WTC11 (cell line): ENCODE data around the gene FDXR. TPM values are rescaled to one million over a fixed set of nuclear protein-coding genes. Genes with fewer than 3 reads are reported as not detected.

Source experiments
- ATAC-seq: fragments of 200-7000 bp; cut with Tn5 transposase; 2 replicates; pipeline ENCODE4 v1.10.0; 2021; ENCODE audit warnings: mild to moderate bottlenecking, moderate library complexity
- CTCF ChIA-PET: fragments of 300-600 bp; sonication (Branson Sonifier 250); formaldehyde crosslinking; loops from one replicate; lab custom pipeline; 2021; ENCODE audit warnings: antibody characterized with exemption; lab: Charles Lee
- POLR2A ChIA-PET: fragments of 350-600 bp; sonication (Branson Sonifier 250); formaldehyde crosslinking; loops from one replicate; lab custom pipeline; 2021; ENCODE audit warnings: antibody characterized with exemption; lab: Charles Lee
- DNase-seq: peaks from one replicate; pipeline ENCODE4 v3.0.0; 2021; ENCODE audit warnings: low spot score
- H3K27ac Mint-ChIP-seq: 2 replicates; pipeline ENCODE4 v1.8.0; 2021; ENCODE audit warnings: mixed read lengths
- H3K27me3 Mint-ChIP-seq: 2 replicates; pipeline ENCODE4 v1.8.0; 2021; ENCODE audit warnings: low read depth, mild to moderate bottlenecking, moderate library complexity, mixed read lengths
- H3K36me3 Mint-ChIP-seq: 2 replicates; pipeline ENCODE4 v1.8.0; 2021; ENCODE audit warnings: mixed read lengths
- H3K4me1 Mint-ChIP-seq: 2 replicates; pipeline ENCODE4 v1.8.0; 2022; ENCODE audit warnings: mixed read lengths
- H3K4me3 Mint-ChIP-seq: 2 replicates; pipeline ENCODE4 v1.8.0; 2021; ENCODE audit warnings: mild to moderate bottlenecking, moderate library complexity, mixed read lengths
- H3K9me3 Mint-ChIP-seq: 2 replicates; pipeline ENCODE4 v1.8.0; 2021; ENCODE audit warnings: mixed read lengths
- CREB1 ChIP-seq: sonication (generic); formaldehyde crosslinking; IDR thresholded peaks from 2 replicates; pipeline ENCODE4 v1.8.0; 2023; ENCODE audit warnings: mild to moderate bottlenecking, missing genetic modification reagents
- E2F5 ChIP-seq: sonication (generic); formaldehyde crosslinking; IDR thresholded peaks from 2 replicates; pipeline ENCODE4 v1.8.1; 2022; ENCODE audit warnings: mild to moderate bottlenecking, moderate library complexity, missing genetic modification reagents
- FOXP1 ChIP-seq: sonication (generic); formaldehyde crosslinking; IDR thresholded peaks from 2 replicates; pipeline ENCODE4 v1.8.0; 2022; ENCODE audit warnings: missing genetic modification reagents, mild to moderate bottlenecking, moderate library complexity, borderline replicate concordance
- IRF2 ChIP-seq: sonication (generic); formaldehyde crosslinking; IDR thresholded peaks from 2 replicates; pipeline ENCODE4 v1.8.0; 2022; ENCODE audit warnings: low read depth, missing genetic modification reagents, borderline replicate concordance
- JUN ChIP-seq: sonication (generic); formaldehyde crosslinking; IDR thresholded peaks from 2 replicates; pipeline ENCODE4 v1.8.0; 2023; ENCODE audit warnings: mild to moderate bottlenecking, missing genetic modification reagents
- MXD4 ChIP-seq: fragments of 250-450 bp; sonication (Bioruptor Pico); IDR thresholded peaks from 2 replicates; pipeline ENCODE4 v1.8.0; 2021; ENCODE audit warnings: mild to moderate bottlenecking, moderate library complexity, borderline replicate concordance
- SOX15 ChIP-seq: fragments of 250-450 bp; sonication (Bioruptor Pico); IDR thresholded peaks from 2 replicates; pipeline ENCODE4 v1.9.0; 2021; ENCODE audit warnings: mild to moderate bottlenecking
- TP53 ChIP-seq: sonication (generic); formaldehyde crosslinking; IDR thresholded peaks from 2 replicates; pipeline ENCODE4 v1.8.1; 2023; ENCODE audit warnings: mild to moderate bottlenecking, missing genetic modification reagents
- ZNF219 ChIP-seq: sonication (generic); formaldehyde crosslinking; IDR thresholded peaks from 2 replicates; pipeline ENCODE4 v1.8.0; 2023; ENCODE audit warnings: missing genetic modification reagents, mild to moderate bottlenecking, borderline replicate concordance
- ZNF263 ChIP-seq: sonication (generic); formaldehyde crosslinking; IDR thresholded peaks from 2 replicates; pipeline ENCODE4 v1.8.1; 2022; ENCODE audit warnings: low read depth, mild to moderate bottlenecking, moderate library complexity, missing genetic modification reagents
- ZNF512 ChIP-seq: sonication (generic); formaldehyde crosslinking; IDR thresholded peaks from 2 replicates; pipeline ENCODE4 v1.8.1; 2022; ENCODE audit warnings: missing genetic modification reagents, borderline replicate concordance
- total RNA-seq: library from RNA; stranded (reverse); gene quantifications from 3 replicates; pipeline ENCODE4 v1.2.3, GENCODE V29; 2021
- TF ChIP-seq, protein P1 (sequence below): sonication (generic); formaldehyde crosslinking; IDR thresholded peaks from 2 replicates; pipeline ENCODE4 v1.8.1; 2022; ENCODE audit warnings: low read depth, mild to moderate bottlenecking, moderate library complexity, missing genetic modification reagents, borderline replicate concordance
- TF ChIP-seq, protein P2 (sequence below): sonication (generic); formaldehyde crosslinking; IDR thresholded peaks from 2 replicates; pipeline ENCODE4 v1.8.0; 2022; ENCODE audit warnings: mild to moderate bottlenecking, missing genetic modification reagents
- TF ChIP-seq, protein P3 (sequence below): fragments of 250-450 bp; sonication (Bioruptor Pico); conservative IDR thresholded peaks from 2 replicates; pipeline ENCODE4 v1.9.0; 2021; ENCODE audit warnings: mild to moderate bottlenecking
- TF ChIP-seq, protein P4 (sequence below): sonication (generic); formaldehyde crosslinking; IDR thresholded peaks from 2 replicates; pipeline ENCODE4 v1.8.0; 2022; ENCODE audit warnings: mild to moderate bottlenecking, missing genetic modification reagents
- TF ChIP-seq, protein P5 (sequence below): fragments of 200-600 bp; IDR thresholded peaks from 2 replicates; pipeline ENCODE4 v1.8.0; 2022; ENCODE audit warnings: antibody characterized with exemption
- TF ChIP-seq, protein P6 (sequence below): sonication (generic); formaldehyde crosslinking; IDR thresholded peaks from 2 replicates; pipeline ENCODE4 v1.8.1; 2023; ENCODE audit warnings: mild to moderate bottlenecking, moderate library complexity, missing genetic modification reagents
- TF ChIP-seq, protein P7 (sequence below): fragments of 250-450 bp; sonication (Bioruptor Pico); IDR thresholded peaks from 2 replicates; pipeline ENCODE4 v1.8.0; 2021; ENCODE audit warnings: mild to moderate bottlenecking

Gene FDXR
- total RNA-seq, 1 experiment from 2014 or later = 52.8 TPM

GRCh38 chr17:74919440-74920305 is 46.9 kb upstream of the FDXR start:
- peak; percentile 65 for DNase-seq
- ATAC-seq = peak; percentile 43
- CTCF ChIA-PET = interaction anchor here (0.6 to 7.8 kb wide), 31 partner anchors 10 to 321 kb away, joined by 3 to 206 read pairs (median 4); partner anchors contain the start of genes CDR2L, FDXR, GRIN2C and MRPL58
- POLR2A ChIA-PET = no interaction called here
- Mint-ChIP-seq H3K9me3 (no peaks in the 10 kb centered on the region), H3K4me1 (peaks cover 13% of the 10 kb centered on the region), H3K4me3 (no peak overlapping the region)
- no peak for TF ChIP-seq IRF2 (CRISPR knock-in tag)
- TF ChIP-seq, protein P1, sequence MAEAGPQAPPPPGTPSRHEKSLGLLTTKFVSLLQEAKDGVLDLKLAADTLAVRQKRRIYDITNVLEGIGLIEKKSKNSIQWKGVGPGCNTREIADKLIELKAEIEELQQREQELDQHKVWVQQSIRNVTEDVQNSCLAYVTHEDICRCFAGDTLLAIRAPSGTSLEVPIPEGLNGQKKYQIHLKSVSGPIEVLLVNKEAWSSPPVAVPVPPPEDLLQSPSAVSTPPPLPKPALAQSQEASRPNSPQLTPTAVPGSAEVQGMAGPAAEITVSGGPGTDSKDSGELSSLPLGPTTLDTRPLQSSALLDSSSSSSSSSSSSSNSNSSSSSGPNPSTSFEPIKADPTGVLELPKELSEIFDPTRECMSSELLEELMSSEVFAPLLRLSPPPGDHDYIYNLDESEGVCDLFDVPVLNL (CRISPR knock-in tag) = no peak
- no peak for TF ChIP-seq ZNF263
- TF ChIP-seq, protein P2, sequence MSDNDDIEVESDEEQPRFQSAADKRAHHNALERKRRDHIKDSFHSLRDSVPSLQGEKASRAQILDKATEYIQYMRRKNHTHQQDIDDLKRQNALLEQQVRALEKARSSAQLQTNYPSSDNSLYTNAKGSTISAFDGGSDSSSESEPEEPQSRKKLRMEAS = peak; percentile 44; the same call in 1 of the 2 replicates
- no peak for TF ChIP-seq CREB1 (CRISPR knock-in tag)
- 0 out of 2 replicates have a peak, but pooled peaks have one; percentile 13 for TF ChIP-seq FOXP1 (CRISPR knock-in tag)
- TF ChIP-seq, protein P3, sequence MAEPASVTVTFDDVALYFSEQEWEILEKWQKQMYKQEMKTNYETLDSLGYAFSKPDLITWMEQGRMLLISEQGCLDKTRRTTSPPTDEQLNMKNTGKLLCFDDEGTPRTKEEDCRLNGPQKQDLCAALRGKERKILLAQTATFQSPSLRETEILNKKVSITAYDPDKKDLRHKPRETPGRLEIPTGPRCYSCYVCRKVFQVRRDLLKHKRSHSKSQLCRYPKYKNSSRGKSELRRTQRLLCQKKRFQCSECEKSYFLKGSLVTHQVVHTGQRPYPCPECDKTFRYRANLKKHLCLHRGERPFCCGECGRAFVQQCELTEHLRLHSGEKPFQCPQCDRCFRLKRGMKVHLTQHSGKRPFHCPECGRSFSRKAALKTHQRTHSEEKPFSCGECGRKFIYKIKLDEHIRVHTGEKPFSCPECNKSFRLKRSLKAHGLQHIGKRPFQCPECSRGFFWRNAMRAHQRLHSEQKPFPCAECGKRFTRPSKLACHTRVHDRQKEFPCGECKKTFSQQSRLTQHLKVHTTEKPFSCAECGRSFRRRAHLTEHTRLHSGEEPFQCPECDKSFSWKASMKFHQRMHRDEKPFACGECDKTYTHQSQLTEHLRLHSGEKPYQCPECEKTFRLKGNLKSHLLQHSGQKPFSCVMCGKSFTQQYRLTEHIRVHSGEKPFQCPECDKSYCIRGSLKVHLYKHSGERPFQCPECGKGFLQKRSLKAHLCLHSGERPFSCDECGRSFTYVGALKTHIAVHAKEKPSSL = no peak
- TF ChIP-seq, all 79 proteins: peak for 2
- H3K36me3 Mint-ChIP-seq = no peaks in the 10 kb centered on the region
- no peak overlapping the region for H3K27ac Mint-ChIP-seq
- peaks cover 36% of the 10 kb centered on the region for H3K27me3 Mint-ChIP-seq

DNA sequence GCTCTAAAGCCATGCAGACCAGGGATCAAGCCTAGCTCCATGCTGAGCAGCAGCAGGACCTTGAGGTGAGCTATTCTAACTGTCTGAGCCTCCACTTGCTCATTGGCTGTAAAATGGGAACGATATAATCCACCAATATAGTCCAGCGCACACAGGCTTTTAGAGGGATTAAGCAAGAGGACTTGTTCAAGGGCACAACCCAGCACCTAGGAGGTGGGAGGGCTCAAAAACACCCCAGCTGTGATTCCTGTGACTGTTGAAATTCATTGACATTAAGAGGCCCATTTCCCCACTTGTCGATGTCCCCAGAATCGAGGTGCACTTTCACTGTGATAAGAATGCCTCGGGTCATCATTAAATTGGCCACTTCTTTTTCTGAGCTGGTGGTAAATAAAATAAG is 46.1 kb upstream of the FDXR start:
- Mint-ChIP-seq H3K4me1 (peaks cover 13% of the 10 kb centered on the region), H3K9me3 (peaks cover 2% of the 10 kb centered on the region), H3K27me3 (peaks cover 30% of the 10 kb centered on the region), H3K27ac (no peak overlapping the region), H3K4me3 (no peak overlapping the region), H3K36me3 (no peaks in the 10 kb centered on the region)
- CTCF ChIA-PET = interaction anchor here (1.0 to 7.8 kb wide), 19 partner anchors 10 to 195 kb away, joined by 3 to 206 read pairs (median 6); partner anchors contain the start of genes FDXR and GRIN2C
- ATAC-seq (no peak), DNase-seq (no peak)
- POLR2A ChIA-PET = interaction anchor here (0.7 kb wide), 1 partner anchor 187 kb away, joined by 3 read pairs; no protein-coding TSS in a partner anchor
- TF ChIP-seq ZNF512 (CRISPR knock-in tag) = no peak
- TF ChIP-seq E2F5 (CRISPR knock-in tag) = no peak
- TF ChIP-seq, protein P4, sequence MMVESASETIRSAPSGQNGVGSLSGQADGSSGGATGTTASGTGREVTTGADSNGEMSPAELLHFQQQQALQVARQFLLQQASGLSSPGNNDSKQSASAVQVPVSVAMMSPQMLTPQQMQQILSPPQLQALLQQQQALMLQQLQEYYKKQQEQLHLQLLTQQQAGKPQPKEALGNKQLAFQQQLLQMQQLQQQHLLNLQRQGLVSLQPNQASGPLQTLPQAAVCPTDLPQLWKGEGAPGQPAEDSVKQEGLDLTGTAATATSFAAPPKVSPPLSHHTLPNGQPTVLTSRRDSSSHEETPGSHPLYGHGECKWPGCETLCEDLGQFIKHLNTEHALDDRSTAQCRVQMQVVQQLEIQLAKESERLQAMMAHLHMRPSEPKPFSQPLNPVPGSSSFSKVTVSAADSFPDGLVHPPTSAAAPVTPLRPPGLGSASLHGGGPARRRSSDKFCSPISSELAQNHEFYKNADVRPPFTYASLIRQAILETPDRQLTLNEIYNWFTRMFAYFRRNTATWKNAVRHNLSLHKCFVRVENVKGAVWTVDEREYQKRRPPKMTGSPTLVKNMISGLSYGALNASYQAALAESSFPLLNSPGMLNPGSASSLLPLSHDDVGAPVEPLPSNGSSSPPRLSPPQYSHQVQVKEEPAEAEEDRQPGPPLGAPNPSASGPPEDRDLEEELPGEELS (CRISPR knock-in tag) = no peak
- no peak for TF ChIP-seq TP53 (CRISPR knock-in tag)
- TF ChIP-seq JUN (CRISPR knock-in tag) = no peak
- TF ChIP-seq, protein P5, sequence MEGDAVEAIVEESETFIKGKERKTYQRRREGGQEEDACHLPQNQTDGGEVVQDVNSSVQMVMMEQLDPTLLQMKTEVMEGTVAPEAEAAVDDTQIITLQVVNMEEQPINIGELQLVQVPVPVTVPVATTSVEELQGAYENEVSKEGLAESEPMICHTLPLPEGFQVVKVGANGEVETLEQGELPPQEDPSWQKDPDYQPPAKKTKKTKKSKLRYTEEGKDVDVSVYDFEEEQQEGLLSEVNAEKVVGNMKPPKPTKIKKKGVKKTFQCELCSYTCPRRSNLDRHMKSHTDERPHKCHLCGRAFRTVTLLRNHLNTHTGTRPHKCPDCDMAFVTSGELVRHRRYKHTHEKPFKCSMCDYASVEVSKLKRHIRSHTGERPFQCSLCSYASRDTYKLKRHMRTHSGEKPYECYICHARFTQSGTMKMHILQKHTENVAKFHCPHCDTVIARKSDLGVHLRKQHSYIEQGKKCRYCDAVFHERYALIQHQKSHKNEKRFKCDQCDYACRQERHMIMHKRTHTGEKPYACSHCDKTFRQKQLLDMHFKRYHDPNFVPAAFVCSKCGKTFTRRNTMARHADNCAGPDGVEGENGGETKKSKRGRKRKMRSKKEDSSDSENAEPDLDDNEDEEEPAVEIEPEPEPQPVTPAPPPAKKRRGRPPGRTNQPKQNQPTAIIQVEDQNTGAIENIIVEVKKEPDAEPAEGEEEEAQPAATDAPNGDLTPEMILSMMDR = no peak
- no peak for TF ChIP-seq SOX15 (CRISPR knock-in tag)
- TF ChIP-seq ZNF219 (CRISPR knock-in tag) = no peak
- TF ChIP-seq MXD4 (CRISPR knock-in tag) = no peak
- TF ChIP-seq, protein P6, sequence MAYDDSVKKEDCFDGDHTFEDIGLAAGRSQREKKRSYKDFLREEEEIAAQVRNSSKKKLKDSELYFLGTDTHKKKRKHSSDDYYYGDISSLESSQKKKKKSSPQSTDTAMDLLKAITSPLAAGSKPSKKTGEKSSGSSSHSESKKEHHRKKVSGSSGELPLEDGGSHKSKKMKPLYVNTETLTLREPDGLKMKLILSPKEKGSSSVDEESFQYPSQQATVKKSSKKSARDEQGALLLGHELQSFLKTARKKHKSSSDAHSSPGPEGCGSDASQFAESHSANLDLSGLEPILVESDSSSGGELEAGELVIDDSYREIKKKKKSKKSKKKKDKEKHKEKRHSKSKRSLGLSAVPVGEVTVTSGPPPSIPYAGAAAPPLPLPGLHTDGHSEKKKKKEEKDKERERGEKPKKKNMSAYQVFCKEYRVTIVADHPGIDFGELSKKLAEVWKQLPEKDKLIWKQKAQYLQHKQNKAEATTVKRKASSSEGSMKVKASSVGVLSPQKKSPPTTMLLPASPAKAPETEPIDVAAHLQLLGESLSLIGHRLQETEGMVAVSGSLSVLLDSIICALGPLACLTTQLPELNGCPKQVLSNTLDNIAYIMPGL (CRISPR knock-in tag) = no peak
- no peak for TF ChIP-seq FOXP1 (CRISPR knock-in tag)
- TF ChIP-seq, protein P7, sequence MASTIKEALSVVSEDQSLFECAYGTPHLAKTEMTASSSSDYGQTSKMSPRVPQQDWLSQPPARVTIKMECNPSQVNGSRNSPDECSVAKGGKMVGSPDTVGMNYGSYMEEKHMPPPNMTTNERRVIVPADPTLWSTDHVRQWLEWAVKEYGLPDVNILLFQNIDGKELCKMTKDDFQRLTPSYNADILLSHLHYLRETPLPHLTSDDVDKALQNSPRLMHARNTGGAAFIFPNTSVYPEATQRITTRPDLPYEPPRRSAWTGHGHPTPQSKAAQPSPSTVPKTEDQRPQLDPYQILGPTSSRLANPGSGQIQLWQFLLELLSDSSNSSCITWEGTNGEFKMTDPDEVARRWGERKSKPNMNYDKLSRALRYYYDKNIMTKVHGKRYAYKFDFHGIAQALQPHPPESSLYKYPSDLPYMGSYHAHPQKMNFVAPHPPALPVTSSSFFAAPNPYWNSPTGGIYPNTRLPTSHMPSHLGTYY = no peak
